Smooth muscle cell (in vitro differentiated cells): ENCODE results near the gene MGRN1. TPM values are rescaled to one million over a fixed set of nuclear protein-coding genes. Genes with fewer than 3 reads are reported as not detected.

Experiments
- DNase-seq: peaks from one replicate; lab custom pipeline; 2025; ENCODE audit not compliant: unreplicated experiment; lab: John Stamatoyannopoulos, UW
- H2AFZ ChIP-seq: fragments of 200-600 bp; sonication (generic); 2 replicates; pipeline ENCODE4 v1.6.0; 2016; ENCODE audit warnings: antibody characterized with exemption, low read depth, mild to moderate bottlenecking
- H3F3A ChIP-seq: fragments of 200-600 bp; sonication (generic); 2 replicates; pipeline ENCODE4 v1.6.0; 2017; ENCODE audit warnings: antibody characterized with exemption, low read depth
- H3K27ac ChIP-seq: fragments of 200-600 bp; sonication (generic); 2 replicates; pipeline ENCODE4 v1.5.1; 2016; ENCODE audit warnings: low read depth, mild to moderate bottlenecking
- H3K27me3 ChIP-seq: fragments of 200-600 bp; sonication (generic); 2 replicates; pipeline ENCODE4 v1.6.1; 2016; ENCODE audit warnings: low read depth, mild to moderate bottlenecking
- H3K36me3 ChIP-seq: fragments of 200-600 bp; sonication (generic); 2 replicates; pipeline ENCODE4 v1.5.1; 2016; ENCODE audit warnings: low read depth
- H3K4me1 ChIP-seq: fragments of 200-600 bp; sonication (generic); 2 replicates; pipeline ENCODE4 v1.5.1; 2016; ENCODE audit warnings: low read depth
- H3K4me2 ChIP-seq: fragments of 200-600 bp; sonication (generic); 2 replicates; pipeline ENCODE4 v1.6.0; 2016; ENCODE audit warnings: mild to moderate bottlenecking
- H3K4me3 ChIP-seq: fragments of 200-600 bp; sonication (generic); 2 replicates; pipeline ENCODE4 v1.5.1; 2016; ENCODE audit warnings: mild to moderate bottlenecking
- H3K79me2 ChIP-seq: fragments of 200-600 bp; sonication (generic); 2 replicates; pipeline ENCODE4 v1.6.0; 2016; ENCODE audit warnings: low read depth, mild to moderate bottlenecking
- H3K9ac ChIP-seq: fragments of 200-600 bp; sonication (generic); 2 replicates; pipeline ENCODE4 v1.6.0; 2016; ENCODE audit warnings: low read depth
- H3K9me3 ChIP-seq: fragments of 200-600 bp; sonication (generic); replicated peaks from 2 replicates; pipeline ENCODE4 v1.5.1; 2016; ENCODE audit warnings: low read depth
- H4K20me1 ChIP-seq: fragments of 200-600 bp; sonication (generic); 2 replicates; pipeline ENCODE4 v1.6.0; 2016; ENCODE audit warnings: low read depth
- WGBS: methylation state at CpG from one replicate; pipeline ENCODE4 v1.1.7; 2016; ENCODE audit warnings: low lambda C conversion rate; 5-methylcytosine and 5-hydroxymethylcytosine counted together
- polyA plus RNA-seq: library from polyadenylated mRNA; unstranded; fragments of >200 nt; fragmentation: Nextera tagmentation; extraction: Ambion mirVana; gene quantifications from 2 replicates; pipeline ENCODE4 v1.2.1, GENCODE V29; 2016
- total RNA-seq: library from RNA; depleted of rRNA; stranded (reverse); fragments of >200 nt; gene quantifications from 2 replicates; pipeline ENCODE4 v1.2.3, GENCODE V29; 2014
- TF ChIP-seq, protein P1 (sequence below): fragments of 200-600 bp; sonication (generic); IDR thresholded peaks from 2 replicates; pipeline ENCODE4 v1.5.1; 2017; ENCODE audit warnings: borderline replicate concordance, mild to moderate bottlenecking, antibody characterized with exemption; ENCODE audit not compliant: insufficient read depth, poor library complexity, severe bottlenecking

Gene MGRN1
- total and polyA plus RNA-seq, 2 experiments from 2014 or later = 22.0 to 23.2 TPM

DNA sequence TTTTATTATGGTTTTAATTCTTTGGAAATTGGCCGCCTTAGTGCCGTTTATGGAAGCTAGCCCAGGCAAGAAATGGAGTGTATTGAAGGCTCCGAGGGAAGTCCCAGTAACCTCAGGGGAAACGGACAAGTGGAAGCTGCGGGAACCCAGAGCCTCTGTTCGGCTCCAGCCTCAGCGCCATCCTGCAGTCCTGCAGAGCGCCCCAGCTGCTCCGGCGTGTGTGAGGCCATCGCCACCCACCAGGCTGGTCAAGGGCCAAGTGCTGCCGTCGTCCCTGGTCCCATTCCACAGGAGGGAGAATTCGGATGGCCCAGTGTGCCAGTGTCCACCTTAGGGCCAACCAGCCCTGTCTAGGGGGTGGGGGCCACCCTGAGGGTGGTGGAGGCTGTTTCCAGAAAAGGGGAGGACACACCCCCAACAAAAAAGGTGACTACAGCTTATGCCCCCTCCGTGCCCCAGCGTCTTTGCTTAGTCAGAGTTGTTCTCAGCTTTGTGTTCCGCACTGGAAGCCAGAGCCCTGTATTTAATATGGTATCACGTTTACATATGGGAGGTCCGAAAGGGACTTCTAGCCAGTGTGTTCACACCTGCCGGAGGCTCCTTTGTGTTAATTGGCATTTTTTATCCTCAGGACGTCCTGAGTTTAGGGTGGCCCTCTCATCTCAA is 13.0 kb downstream of the MGRN1 start:
- Histone ChIP-seq H3K4me3 (no peak overlapping the region), H3K27ac (no peak overlapping the region), H3K79me2 (peaks cover 100% of the 10 kb centered on the region), H3K4me1 (no peaks in the 10 kb centered on the region), H3K4me2 (no peak overlapping the region), H3K36me3 (no peaks in the 10 kb centered on the region), H4K20me1 (peaks cover 99% of the 10 kb centered on the region), H3K27me3 (no peaks in the 10 kb centered on the region), H3K9ac (no peak overlapping the region), H2AFZ (no peak overlapping the region), H3F3A (no peaks in the 10 kb centered on the region), H3K9me3 (no peaks in the 10 kb centered on the region)
- DNase-seq = no peak
- TF ChIP-seq, protein P1, sequence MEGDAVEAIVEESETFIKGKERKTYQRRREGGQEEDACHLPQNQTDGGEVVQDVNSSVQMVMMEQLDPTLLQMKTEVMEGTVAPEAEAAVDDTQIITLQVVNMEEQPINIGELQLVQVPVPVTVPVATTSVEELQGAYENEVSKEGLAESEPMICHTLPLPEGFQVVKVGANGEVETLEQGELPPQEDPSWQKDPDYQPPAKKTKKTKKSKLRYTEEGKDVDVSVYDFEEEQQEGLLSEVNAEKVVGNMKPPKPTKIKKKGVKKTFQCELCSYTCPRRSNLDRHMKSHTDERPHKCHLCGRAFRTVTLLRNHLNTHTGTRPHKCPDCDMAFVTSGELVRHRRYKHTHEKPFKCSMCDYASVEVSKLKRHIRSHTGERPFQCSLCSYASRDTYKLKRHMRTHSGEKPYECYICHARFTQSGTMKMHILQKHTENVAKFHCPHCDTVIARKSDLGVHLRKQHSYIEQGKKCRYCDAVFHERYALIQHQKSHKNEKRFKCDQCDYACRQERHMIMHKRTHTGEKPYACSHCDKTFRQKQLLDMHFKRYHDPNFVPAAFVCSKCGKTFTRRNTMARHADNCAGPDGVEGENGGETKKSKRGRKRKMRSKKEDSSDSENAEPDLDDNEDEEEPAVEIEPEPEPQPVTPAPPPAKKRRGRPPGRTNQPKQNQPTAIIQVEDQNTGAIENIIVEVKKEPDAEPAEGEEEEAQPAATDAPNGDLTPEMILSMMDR = no peak
- WGBS = 94% methylated on average over 21 of the region's 21 CpGs

DNA sequence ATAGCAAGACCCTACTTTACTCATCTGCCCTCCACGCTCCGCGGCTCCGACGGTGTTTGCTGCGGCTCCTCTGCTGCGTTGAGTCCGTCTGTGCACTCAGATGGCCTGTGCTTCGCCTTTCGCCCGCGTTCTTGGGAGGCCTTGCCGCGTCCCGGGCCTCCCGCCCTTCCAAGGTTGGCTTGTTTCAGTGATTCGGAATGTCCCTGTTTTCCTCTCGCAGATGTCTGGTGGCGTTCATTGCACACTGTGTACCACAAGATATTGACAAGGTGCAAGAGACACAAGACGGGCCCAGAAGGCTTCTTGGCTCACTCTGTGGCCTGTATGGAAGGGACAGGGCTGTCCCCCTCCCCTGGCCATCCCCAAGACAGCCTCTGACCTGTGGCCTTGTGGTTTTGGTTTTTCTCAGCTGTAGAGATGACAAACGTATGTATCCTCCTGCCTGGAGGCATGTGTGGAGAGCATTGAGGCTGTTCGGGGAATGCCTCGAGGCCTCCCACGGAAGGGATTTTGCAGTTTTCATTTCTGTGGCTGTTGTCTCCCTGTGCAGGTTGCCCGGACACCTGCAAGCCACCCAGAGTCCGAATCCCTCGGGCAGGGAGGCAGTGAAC is 15.4 kb downstream of the MGRN1 start:
- no peak overlapping the region for H3K4me2 ChIP-seq
- H3K79me2 ChIP-seq = peaks cover 100% of the 10 kb centered on the region
- no peak overlapping the region for H2AFZ ChIP-seq
- no peaks in the 10 kb centered on the region for H3F3A ChIP-seq
- no peaks in the 10 kb centered on the region for H3K4me1 ChIP-seq
- no peaks in the 10 kb centered on the region for H3K27me3 ChIP-seq
- no peaks in the 10 kb centered on the region for H3K36me3 ChIP-seq
- peaks cover 99% of the 10 kb centered on the region for H4K20me1 ChIP-seq
- no peak for DNase-seq
- no peak overlapping the region for H3K9ac ChIP-seq
- H3K4me3 ChIP-seq = no peak overlapping the region
- TF ChIP-seq, protein P1 = no peak
- 90% methylated on average over 27 of the region's 27 CpGs for WGBS
- H3K9me3 ChIP-seq = no peaks in the 10 kb centered on the region
- no peak overlapping the region for H3K27ac ChIP-seq

GRCh38 chr16:4640572-4641305 is 16.1 kb downstream of the MGRN1 start:
- H3K9ac ChIP-seq = no peak overlapping the region
- no peak overlapping the region for H3K4me2 ChIP-seq
- no peak overlapping the region for H3K27ac ChIP-seq
- H3K9me3 ChIP-seq = no peaks in the 10 kb centered on the region
- DNase-seq = no peak
- H2AFZ ChIP-seq = no peak overlapping the region
- no peaks in the 10 kb centered on the region for H3K4me1 ChIP-seq
- 94% methylated on average over 19 of the region's 19 CpGs for WGBS
- peaks cover 100% of the 10 kb centered on the region for H3K79me2 ChIP-seq
- no peaks in the 10 kb centered on the region for H3K36me3 ChIP-seq
- H4K20me1 ChIP-seq = peaks cover 99% of the 10 kb centered on the region
- TF ChIP-seq, protein P1 = no peak
- H3K4me3 ChIP-seq = no peak overlapping the region
- no peaks in the 10 kb centered on the region for H3F3A ChIP-seq
- no peaks in the 10 kb centered on the region for H3K27me3 ChIP-seq
